ENCODE data around the gene SLC2A13. TPM values are rescaled to one million over a fixed set of nuclear protein-coding genes. Genes with fewer than 3 reads are reported as not detected.

SLC2A13 gene
- total and polyA plus RNA-seq, 2 donors (not counting 3 experiments of a cell fraction or from before 2014, with no cell fraction given), result 1.2 to 4.9 TPM

DNA sequence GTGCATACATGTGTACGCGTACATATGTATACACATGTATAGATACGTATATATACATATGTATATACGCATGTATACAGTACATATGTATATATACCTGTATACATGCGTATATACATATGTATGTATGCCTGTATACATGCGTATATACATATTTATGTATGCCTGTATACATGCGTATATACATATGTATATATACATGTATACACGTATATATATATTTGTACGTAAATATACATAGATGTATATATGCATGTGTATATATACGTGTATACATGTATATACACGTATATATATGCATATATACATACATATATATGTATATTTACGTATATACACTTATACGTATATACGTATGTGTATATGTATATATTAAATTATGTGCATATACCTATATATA lies 392.3 kb downstream of the SLC2A13 start:
- FAIRE-seq (no peak), DNase-seq (ENCODE audit: low read depth, low spot score) (no peak)
- Histone ChIP-seq H3K27ac (ENCODE audit: insufficient read depth, low read depth, low read length) (no peak overlapping the region), H4K20me1 (replicated peaks; ENCODE audit: control insufficient read depth, extremely low read depth, insufficient read depth, low read length) (no peaks in the 10 kb centered on the region), H3K9me3 (replicated peaks; ENCODE audit: control insufficient read depth, insufficient read depth, low read length) (no peaks in the 10 kb centered on the region), H3K79me2 (ENCODE audit: control insufficient read depth, insufficient read depth, low read length) (no peaks in the 10 kb centered on the region), H3K36me3 (ENCODE audit: control insufficient read depth in 2 of 2, extremely low read depth in 1 of 2, insufficient read depth in 2 of 2, low read length in 2 of 2) (no peaks in the 10 kb centered on the region), H3K9me1 (replicated peaks; ENCODE audit: control insufficient read depth, extremely low read depth, insufficient read depth, low read length) (no peaks in the 10 kb centered on the region), H3K27me3 (ENCODE audit: control insufficient read depth in 2 of 2, insufficient read depth in 2 of 2, low read length in 2 of 2) (no peaks in the 10 kb centered on the region), H3K4me3 (replicated peaks in 1 of 3; ENCODE audit: insufficient read depth in 1 of 3, low read depth in 1 of 3, low read length in 3 of 3) (no peak overlapping the region), H2AFZ (ENCODE audit: low read depth, low read length) (no peak overlapping the region), H3K4me2 (ENCODE audit: insufficient read depth, low read length) (no peak overlapping the region), H3K9ac (replicated peaks; ENCODE audit: extremely low read depth, insufficient read depth, low read length) (no peak overlapping the region), H3K4me1 (ENCODE audit: control insufficient read depth, extremely low read depth, insufficient read depth, low read length) (no peaks in the 10 kb centered on the region)
- POLR2A ChIA-PET, result no interaction called here
- intact Hi-C loops (cut with micrococcal nuclease), result no loop called here
- no TSS peak for BruUV-seq (replicated peaks)
- dilution Hi-C loops (cut with MboI; ENCODE audit: extremely low pct_ligation_motif_present, low sequenced_read_pairs), result no loop called here
- TF ChIP-seq GATA2 (IDR thresholded peaks at IDR 0.05; ENCODE audit: insufficient read depth, insufficient read length, low read depth, low read length) (no peak), MAX (IDR thresholded peaks at IDR 0.05; ENCODE audit: insufficient read depth, insufficient read length) (no peak), MYC (IDR thresholded peaks at IDR 0.05; ENCODE audit: low read depth, low read length) (no peak), FOS (IDR thresholded peaks at IDR 0.05; ENCODE audit: borderline replicate concordance, insufficient read depth, low read length) (no peak), POLR2A (IDR thresholded peaks at IDR 0.05; ENCODE audit: low read depth, low read length) (no peak), POLR2AphosphoS5 (IDR thresholded peaks at IDR 0.05; ENCODE audit: insufficient read depth, low read depth, low read length) (no peak), JUN (IDR thresholded peaks at IDR 0.05; ENCODE audit: borderline replicate concordance, insufficient read depth, insufficient read length, low read depth) (no peak), EZH2 (IDR thresholded peaks at IDR 0.05; ENCODE audit: borderline replicate concordance, low read depth, low read length, severe bottlenecking) (no peak)
- TF ChIP-seq, protein P1, sequence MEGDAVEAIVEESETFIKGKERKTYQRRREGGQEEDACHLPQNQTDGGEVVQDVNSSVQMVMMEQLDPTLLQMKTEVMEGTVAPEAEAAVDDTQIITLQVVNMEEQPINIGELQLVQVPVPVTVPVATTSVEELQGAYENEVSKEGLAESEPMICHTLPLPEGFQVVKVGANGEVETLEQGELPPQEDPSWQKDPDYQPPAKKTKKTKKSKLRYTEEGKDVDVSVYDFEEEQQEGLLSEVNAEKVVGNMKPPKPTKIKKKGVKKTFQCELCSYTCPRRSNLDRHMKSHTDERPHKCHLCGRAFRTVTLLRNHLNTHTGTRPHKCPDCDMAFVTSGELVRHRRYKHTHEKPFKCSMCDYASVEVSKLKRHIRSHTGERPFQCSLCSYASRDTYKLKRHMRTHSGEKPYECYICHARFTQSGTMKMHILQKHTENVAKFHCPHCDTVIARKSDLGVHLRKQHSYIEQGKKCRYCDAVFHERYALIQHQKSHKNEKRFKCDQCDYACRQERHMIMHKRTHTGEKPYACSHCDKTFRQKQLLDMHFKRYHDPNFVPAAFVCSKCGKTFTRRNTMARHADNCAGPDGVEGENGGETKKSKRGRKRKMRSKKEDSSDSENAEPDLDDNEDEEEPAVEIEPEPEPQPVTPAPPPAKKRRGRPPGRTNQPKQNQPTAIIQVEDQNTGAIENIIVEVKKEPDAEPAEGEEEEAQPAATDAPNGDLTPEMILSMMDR (IDR thresholded peaks at IDR 0.05; ENCODE audit: extremely low read depth in 1 of 2, insufficient read depth in 1 of 2, low read depth in 1 of 2, low read length in 2 of 2), result no peak
- CTCF ChIA-PET, result no interaction called here
